DMS153 (cell line): ENCODE data around the gene SURF2.

Source experiments
- DNase-seq: peaks from one replicate; lab custom pipeline; 2025; lab: John Stamatoyannopoulos, UW

SURF2 gene

GRCh38 chr9:133335924-133336811, 20.2 kb upstream of the SURF2 start, which contains the start of gene SURF6:
Gene SURF6 (minus strand): TSS chr9:133336188. CDS start chr9:133336132, 56 bp downstream.
- peak; percentile 76 for DNase-seq

- DNase-seq = no peak
Observed at GRCh38 chr9:133339641-133340040, 16.7 kb upstream of the SURF2 start.

GRCh38 chr9:133340256-133340655, 16.1 kb upstream of the SURF2 start:
- no peak for DNase-seq

GRCh38 chr9:133340916-133341315, 15.4 kb upstream of the SURF2 start:
- DNase-seq = no peak

GRCh38 chr9:133341369-133342068, 14.8 kb upstream of the SURF2 start:
- DNase-seq = no peak

- DNase-seq = no peak
Observed at GRCh38 chr9:133342069-133342406, 14.3 kb upstream of the SURF2 start.

- DNase-seq = no peak
Observed at GRCh38 chr9:133342570-133342969, 13.8 kb upstream of the SURF2 start.

- no peak for DNase-seq
Observed at GRCh38 chr9:133344071-133344470, 12.3 kb upstream of the SURF2 start.

GRCh38 chr9:133344979-133345378, 11.4 kb upstream of the SURF2 start:
- no peak for DNase-seq

- DNase-seq = no peak
Observed at GRCh38 chr9:133345596-133345995, 10.8 kb upstream of the SURF2 start.

GRCh38 chr9:133346021-133346785, 10.1 kb upstream of the SURF2 start:
- DNase-seq = no peak

GRCh38 chr9:133347515-133347984, 8.8 kb upstream of the SURF2 start:
- DNase-seq = no peak

GRCh38 chr9:133347985-133348717, 8.2 kb upstream of the SURF2 start, which contains the start of the genes MED22 and RPL7A:
Gene MED22 (minus strand): TSS chr9:133348131. CDS start chr9:133346662, 1,469 bp downstream.
Gene RPL7A (plus strand): TSS chr9:133348218. CDS start chr9:133348244, 26 bp downstream.
- peak; percentile 91 for DNase-seq

- DNase-seq = no peak
Observed at GRCh38 chr9:133348718-133349573, 7.4 kb upstream of the SURF2 start.

- DNase-seq = no peak
Observed at GRCh38 chr9:133349965-133350616, 6.3 kb upstream of the SURF2 start.

GRCh38 chr9:133351526-133351907, 4.8 kb upstream of the SURF2 start:
- no peak for DNase-seq

GRCh38 chr9:133351908-133352634, 4.3 kb upstream of the SURF2 start:
- DNase-seq = no peak

GRCh38 chr9:133352635-133353340, 3.6 kb upstream of the SURF2 start:
- DNase-seq = no peak

GRCh38 chr9:133353548-133353947, 2.8 kb upstream of the SURF2 start:
- DNase-seq = no peak
